Peyer's patch (tissue), 4 donors: ENCODE data around the gene SUCLG2.

Source experiments
- POLR2A ChIP-seq, 2 donors: fragments of 450-650 bp; IDR thresholded peaks; one replicate each; pipeline ENCODE4 v1.5.1; 2017; ENCODE audit warnings: antibody characterized with exemption in 2 of 2, mild to moderate bottlenecking in 2 of 2, moderate library complexity in 2 of 2
- TF ChIP-seq, protein P1 (sequence below), 6 experiments: fragments of 450-650 bp in 4 of 6; fragments of 200-600 bp in 2 of 6; sonication (generic) in 1 of 6; IDR thresholded peaks; one replicate each; pipeline ENCODE4 v1.5.1; 2017 to 2019; ENCODE audit warnings: antibody characterized with exemption in 6 of 6, mild to moderate bottlenecking in 3 of 6, moderate library complexity in 1 of 6

DNA sequence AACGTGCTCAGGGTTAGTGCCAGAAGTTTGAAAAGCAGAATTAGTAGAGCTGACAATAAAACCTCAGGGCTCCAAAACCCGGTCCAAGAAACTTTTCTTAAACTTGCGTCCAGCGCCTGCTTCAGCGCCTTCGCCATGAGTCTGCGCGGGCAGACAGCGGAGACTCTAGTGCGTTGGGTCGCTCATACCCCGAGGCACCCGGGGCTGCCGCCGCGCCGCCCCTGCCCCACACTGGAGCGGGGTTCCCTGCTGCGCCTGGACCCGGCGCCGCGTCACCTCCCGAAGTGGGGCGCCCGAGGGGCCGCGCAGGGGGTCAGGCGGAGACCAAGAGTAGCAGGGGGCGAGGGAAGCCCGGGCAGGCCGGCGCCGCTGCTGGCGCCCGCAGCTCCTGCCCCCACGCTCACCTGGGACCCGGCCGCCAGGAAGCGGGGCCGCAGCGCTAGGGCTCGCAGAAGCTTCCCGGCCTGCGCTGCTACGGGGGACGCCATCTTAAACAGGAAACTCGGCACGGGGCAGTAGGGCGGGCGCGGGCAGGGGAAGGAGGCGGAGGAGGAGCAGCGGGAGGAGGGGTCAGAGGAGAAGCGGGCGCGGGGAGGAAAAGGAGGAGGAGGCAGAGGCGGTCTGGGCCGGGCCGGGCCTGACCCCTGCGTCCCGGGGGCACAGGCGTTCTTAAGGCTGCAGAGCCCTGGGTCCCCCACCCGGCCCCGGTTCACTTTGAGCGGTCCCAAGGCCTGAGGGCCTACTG, at the start of gene SUCLG2:
- TF ChIP-seq, protein P1, sequence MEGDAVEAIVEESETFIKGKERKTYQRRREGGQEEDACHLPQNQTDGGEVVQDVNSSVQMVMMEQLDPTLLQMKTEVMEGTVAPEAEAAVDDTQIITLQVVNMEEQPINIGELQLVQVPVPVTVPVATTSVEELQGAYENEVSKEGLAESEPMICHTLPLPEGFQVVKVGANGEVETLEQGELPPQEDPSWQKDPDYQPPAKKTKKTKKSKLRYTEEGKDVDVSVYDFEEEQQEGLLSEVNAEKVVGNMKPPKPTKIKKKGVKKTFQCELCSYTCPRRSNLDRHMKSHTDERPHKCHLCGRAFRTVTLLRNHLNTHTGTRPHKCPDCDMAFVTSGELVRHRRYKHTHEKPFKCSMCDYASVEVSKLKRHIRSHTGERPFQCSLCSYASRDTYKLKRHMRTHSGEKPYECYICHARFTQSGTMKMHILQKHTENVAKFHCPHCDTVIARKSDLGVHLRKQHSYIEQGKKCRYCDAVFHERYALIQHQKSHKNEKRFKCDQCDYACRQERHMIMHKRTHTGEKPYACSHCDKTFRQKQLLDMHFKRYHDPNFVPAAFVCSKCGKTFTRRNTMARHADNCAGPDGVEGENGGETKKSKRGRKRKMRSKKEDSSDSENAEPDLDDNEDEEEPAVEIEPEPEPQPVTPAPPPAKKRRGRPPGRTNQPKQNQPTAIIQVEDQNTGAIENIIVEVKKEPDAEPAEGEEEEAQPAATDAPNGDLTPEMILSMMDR (IDR thresholded peaks at IDR 0.05) = no peak
- TF ChIP-seq POLR2A (IDR thresholded peaks at IDR 0.05) = peak; percentile 48 to 76
